T-helper 1 cell treated with Interleukin-12 subunit alpha and Interleukin-12 subunit beta and Interleukin-4 antibody, amounts not matched to agents 30 μg/mL and 1 μg/mL, for 36 hours (primary cell): ENCODE results near the gene OXNAD1.
A peak's percentile ranks its signal among the peaks of the same experiment; 100 is the strongest.

Source experiments
- H3K27ac Mint-ChIP-seq: one replicate; pipeline ENCODE4 v1.8.0; 2021; ENCODE audit warnings: mild to moderate bottlenecking, mixed read lengths
- H3K27me3 Mint-ChIP-seq: one replicate; pipeline ENCODE4 v1.8.0; 2021; ENCODE audit warnings: low read depth, mixed read lengths
- H3K36me3 Mint-ChIP-seq: one replicate; pipeline ENCODE4 v1.8.0; 2021; ENCODE audit warnings: low read depth, mixed read lengths
- H3K4me1 Mint-ChIP-seq: one replicate; pipeline ENCODE4 v1.8.0; 2021; ENCODE audit warnings: low read depth, mixed read lengths
- H3K4me3 Mint-ChIP-seq: one replicate; pipeline ENCODE4 v1.8.0; 2021; ENCODE audit warnings: mild to moderate bottlenecking, moderate library complexity, mixed read lengths
- H3K9me3 Mint-ChIP-seq: one replicate; pipeline ENCODE4 v1.8.0; 2021; ENCODE audit warnings: mixed read lengths

The OXNAD1 gene

DNA sequence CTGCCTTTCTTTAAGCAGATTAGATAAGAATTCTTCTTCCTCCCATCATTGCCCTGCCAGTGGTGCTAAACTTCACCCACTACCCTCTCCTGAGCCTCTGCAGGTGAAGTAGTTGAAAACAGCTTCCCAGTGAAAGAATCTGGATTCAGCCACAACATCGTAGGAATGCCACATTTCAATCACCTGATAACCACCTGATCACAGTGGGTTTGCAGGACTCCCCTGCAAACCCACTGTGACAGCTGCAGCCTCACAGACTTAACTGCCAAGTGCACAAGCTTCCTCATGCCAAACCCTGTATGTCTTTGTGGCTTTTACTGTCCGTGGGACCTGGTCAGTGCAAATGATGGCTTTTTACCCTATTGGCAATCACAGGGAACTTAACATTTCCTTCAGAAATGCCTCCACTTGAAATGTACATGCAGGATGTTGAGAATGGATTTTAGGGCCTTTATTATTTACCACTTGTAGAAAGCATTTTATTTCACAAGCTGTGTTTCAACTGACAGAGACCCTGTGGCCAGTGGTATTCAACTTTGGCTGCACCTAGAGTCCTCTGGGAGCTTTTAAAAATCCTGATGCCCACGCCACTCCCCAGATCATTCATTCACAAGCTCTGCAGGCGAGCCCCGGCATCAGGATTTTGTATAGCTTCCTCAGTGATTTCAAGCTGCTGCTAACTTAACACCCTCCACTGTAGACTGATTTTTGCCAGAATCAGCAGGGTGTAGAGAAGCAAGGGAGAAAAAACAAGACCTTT is 49.1 kb downstream of the OXNAD1 start:
- Mint-ChIP-seq H3K27me3 (no peaks in the 10 kb centered on the region), H3K4me3 (no peak overlapping the region), H3K27ac (no peak overlapping the region), H3K36me3 (peaks cover 61% of the 10 kb centered on the region), H3K9me3 (no peaks in the 10 kb centered on the region), H3K4me1 (peaks cover 80% of the 10 kb centered on the region)

DNA sequence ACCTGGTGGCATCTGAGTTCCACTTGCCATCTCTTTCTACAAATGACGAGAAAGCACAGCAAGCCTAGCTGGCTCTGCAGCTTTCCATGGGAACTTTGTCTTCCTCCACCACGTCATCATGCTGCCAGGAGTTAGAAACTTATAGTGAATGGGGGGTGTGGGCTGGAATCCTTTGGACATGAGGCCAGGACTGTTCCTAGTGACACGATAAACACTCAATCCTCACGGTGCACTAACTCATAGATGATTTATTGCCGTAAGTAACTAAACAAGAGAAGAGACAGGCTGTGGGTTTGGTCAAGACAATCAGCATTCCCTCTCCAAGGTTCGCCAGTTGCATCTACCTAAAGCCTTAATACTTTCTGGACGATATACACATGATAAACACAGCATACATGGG is 50.6 kb downstream of the OXNAD1 start:
- Mint-ChIP-seq H3K27ac (peak overlapping the region; percentile 61), H3K4me3 (no peak overlapping the region), H3K9me3 (no peaks in the 10 kb centered on the region), H3K36me3 (peaks cover 67% of the 10 kb centered on the region), H3K27me3 (no peaks in the 10 kb centered on the region), H3K4me1 (peaks cover 82% of the 10 kb centered on the region)

DNA sequence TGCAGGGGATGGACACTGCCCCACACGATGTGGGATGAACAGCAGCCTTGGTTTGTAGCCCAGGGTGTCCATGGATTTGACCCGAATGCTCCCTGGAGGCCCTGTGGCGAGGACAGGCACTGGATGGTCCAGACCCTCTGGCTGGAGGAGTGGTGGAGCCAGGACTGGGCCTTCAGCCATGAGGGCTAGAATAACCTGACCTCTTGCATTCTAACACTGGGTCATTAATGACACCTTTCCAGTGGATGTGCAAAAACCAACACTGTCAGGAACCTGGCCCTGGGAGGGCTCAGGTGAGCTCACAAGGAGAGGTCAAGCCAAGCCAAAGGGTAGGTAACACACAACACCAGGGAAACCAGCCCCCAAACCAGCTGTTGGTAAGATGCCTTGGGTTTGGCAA is 51.4 kb downstream of the OXNAD1 start:
- Mint-ChIP-seq H3K36me3 (peaks cover 73% of the 10 kb centered on the region), H3K27me3 (no peaks in the 10 kb centered on the region), H3K27ac (peak overlapping the region; percentile 61), H3K4me3 (no peak overlapping the region), H3K9me3 (no peaks in the 10 kb centered on the region), H3K4me1 (peaks cover 86% of the 10 kb centered on the region)

DNA sequence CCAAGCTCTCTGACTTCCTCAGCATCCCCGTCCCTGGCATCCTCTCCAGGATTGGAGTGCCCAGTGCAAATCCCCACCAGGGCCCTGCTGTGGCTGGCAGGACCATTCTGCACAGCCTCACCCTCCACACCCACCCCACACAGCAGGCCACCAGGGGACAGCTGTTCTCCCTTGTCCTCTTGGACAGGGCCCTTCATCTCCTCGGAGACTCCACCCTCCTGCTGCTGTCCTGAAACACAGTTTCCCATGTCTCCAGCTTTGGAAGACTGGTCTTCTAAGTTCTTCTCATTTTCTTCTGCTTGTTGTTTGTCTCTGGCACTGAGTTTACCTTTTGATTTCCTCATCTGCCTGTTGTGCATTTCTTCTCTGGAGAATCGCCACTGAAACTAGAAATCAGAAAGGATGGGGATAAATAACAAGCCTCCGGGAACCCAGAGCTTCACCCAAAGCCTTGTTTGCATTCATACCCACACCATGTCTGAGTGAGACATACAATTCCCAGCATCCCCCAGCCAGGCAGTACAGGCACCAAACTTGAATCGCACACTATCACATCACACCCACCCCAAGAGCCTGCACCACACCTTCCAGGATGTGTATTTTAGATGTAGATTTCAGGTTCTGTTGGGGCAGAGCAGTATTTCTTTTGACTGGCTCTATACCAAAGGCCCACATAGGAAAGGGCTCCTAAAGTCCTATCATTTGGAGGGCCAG is 52.0 kb downstream of the OXNAD1 start:
- H3K27me3 Mint-ChIP-seq: no peaks in the 10 kb centered on the region
- H3K36me3 Mint-ChIP-seq: peaks cover 69% of the 10 kb centered on the region
- peak overlapping the region; percentile 35 for H3K4me3 Mint-ChIP-seq
- no peaks in the 10 kb centered on the region for H3K9me3 Mint-ChIP-seq
- H3K27ac Mint-ChIP-seq: peak overlapping the region; percentile 57
- peaks cover 80% of the 10 kb centered on the region for H3K4me1 Mint-ChIP-seq

DNA sequence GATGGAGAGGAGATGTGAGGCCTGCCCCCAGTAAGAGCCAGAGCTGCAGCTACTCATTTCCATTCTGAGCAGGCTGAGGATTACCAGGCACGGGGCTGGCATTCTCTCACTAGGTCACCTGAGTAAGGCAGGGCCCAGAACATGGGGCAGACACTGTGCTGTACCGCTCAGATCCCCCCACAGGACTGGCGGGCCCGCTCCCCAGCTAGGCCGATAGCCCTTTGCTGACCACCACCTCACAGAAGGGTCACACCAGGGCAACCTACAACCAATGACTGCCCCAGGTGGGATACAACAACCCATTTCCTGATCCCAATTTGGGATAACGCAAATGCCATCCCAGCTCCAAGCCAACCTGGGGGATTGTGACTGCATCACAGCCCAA is 52.5 kb downstream of the OXNAD1 start:
- H3K9me3 Mint-ChIP-seq: no peaks in the 10 kb centered on the region
- H3K27ac Mint-ChIP-seq: peak overlapping the region; percentile 57
- no peaks in the 10 kb centered on the region for H3K27me3 Mint-ChIP-seq
- H3K4me1 Mint-ChIP-seq: peaks cover 75% of the 10 kb centered on the region
- peaks cover 69% of the 10 kb centered on the region for H3K36me3 Mint-ChIP-seq
- H3K4me3 Mint-ChIP-seq: no peak overlapping the region

DNA sequence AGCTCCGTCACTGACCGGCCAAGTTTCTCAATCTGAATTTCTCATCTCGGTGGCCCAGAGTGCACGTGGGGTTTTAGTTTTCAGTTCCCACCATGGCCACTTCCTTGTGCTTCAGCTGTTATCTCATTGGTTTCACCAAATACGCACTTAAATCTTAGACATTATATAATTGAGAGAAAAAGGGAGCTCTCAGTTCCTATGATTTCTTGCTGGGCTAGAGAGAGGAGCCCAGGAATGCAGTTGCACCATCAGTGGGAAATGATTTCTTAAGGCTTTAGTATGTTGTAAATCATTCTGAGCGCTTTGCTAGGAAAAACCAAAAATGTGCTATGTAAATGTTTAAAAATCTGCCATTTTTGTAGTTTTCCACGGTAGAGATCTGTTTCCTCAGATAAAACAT is 53.2 kb downstream of the OXNAD1 start:
- Mint-ChIP-seq H3K27me3 (no peaks in the 10 kb centered on the region), H3K36me3 (peaks cover 66% of the 10 kb centered on the region), H3K4me3 (no peak overlapping the region), H3K27ac (peak overlapping the region; percentile 49), H3K9me3 (no peaks in the 10 kb centered on the region), H3K4me1 (peaks cover 72% of the 10 kb centered on the region)

DNA sequence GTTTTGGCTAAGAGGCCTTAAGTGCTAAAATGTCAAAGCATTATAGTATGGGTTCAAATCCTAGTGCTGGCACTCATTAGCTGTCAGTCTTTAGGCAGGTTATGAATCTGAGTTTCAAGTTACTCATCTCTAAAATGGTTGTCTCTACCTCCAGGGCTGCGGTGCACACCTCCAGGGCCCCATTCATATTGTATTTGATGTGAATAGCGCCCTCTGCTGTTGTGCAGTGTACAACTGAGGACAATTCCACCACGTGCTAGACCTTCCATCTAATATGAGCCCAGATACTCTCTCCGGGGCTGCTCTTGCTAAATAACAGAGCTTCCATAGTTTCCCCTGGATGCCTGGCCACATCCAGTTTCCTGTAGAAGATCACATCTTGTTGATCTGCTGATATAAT is 54.3 kb downstream of the OXNAD1 start:
- no peaks in the 10 kb centered on the region for H3K27me3 Mint-ChIP-seq
- peaks cover 64% of the 10 kb centered on the region for H3K36me3 Mint-ChIP-seq
- H3K9me3 Mint-ChIP-seq: no peaks in the 10 kb centered on the region
- no peak overlapping the region for H3K4me3 Mint-ChIP-seq
- peaks cover 62% of the 10 kb centered on the region for H3K4me1 Mint-ChIP-seq
- H3K27ac Mint-ChIP-seq: peak overlapping the region; percentile 86

DNA sequence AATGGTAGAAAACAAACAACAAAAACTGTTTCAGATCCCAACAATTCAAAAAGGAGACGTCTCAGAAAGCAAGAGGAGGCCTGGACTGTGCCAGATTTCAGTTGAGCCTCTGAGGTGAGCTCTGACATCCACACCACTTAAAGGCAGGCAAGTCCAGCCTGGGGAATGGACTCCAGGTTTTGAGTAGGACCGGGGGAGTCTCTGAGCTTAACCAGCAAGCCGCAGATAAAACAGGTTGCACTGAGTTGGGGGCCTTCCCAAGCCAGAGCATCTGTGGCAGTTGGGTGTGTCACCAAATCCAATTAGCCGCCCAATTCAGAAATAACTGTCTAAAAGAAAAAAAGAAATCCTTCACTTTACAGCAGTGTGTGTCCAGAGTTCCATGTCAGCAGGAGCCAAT is 54.7 kb downstream of the OXNAD1 start:
- Mint-ChIP-seq H3K4me3 (no peak overlapping the region), H3K27ac (peak overlapping the region; percentile 86), H3K4me1 (peaks cover 62% of the 10 kb centered on the region), H3K9me3 (no peaks in the 10 kb centered on the region), H3K36me3 (peaks cover 66% of the 10 kb centered on the region), H3K27me3 (no peaks in the 10 kb centered on the region)

DNA sequence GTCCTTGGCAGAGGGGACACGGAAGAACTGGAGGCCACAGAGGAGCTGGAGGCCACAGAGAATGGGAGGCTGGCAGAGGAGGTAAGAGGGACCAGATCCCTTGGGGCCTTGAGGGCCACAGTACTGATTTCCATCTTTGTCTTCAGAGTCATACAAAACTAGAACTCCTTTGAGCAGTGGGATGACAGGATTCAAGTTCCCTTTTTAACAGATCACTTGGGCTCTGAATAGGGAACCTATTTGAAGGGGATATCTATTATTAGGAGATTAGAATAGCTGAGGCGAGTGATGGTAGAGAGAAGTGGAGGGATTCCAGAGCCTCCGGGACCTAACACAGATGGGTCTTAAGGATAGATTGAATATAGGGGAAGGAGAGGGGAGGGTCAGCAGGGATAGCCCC is 55.7 kb downstream of the OXNAD1 start:
- H3K4me3 Mint-ChIP-seq: no peak overlapping the region
- H3K36me3 Mint-ChIP-seq: peaks cover 68% of the 10 kb centered on the region
- H3K9me3 Mint-ChIP-seq: no peaks in the 10 kb centered on the region
- H3K4me1 Mint-ChIP-seq: peaks cover 60% of the 10 kb centered on the region
- peak overlapping the region; percentile 68 for H3K27ac Mint-ChIP-seq
- H3K27me3 Mint-ChIP-seq: no peaks in the 10 kb centered on the region

DNA sequence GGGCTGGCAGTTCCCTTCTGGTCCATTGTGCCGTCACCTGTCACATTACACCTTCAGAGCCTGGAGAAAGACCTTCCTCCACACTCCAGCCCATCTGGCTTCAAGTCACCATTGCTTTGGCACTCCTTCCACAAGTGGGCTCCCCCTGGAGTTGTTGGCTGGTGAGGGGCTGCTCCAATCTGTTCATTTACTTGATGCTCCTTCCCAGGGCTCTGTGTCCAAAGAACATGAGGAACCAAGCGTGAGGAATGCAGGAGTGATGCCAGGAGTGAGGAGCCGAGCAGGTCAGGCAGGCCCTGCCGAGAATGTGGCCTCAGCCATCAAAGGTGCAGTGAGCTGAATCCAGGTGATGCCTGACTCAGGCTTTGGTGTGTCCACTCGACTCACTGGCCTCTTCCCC is 57.2 kb downstream of the OXNAD1 start:
- H3K27me3 Mint-ChIP-seq: no peaks in the 10 kb centered on the region

DNA sequence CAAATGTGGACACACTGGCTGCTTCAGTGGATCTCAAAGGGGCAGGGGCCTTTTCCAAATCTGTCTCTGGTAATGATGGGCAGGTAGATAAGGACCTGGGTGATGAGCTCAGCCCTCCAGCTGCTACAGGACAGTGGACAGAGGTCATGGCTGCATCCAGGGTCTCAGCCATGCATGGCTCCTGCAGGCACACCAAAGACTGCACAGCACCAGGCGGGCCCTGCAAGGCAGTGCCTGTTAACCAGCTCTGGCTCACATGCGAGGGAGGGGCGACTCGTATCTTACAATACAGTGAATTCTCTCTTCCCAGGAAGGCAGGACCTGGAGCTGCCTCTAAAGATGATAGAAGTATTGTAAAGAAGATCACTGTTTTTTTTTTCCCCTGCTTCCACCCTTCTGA is 58.7 kb downstream of the OXNAD1 start:
- Mint-ChIP-seq H3K4me1 (peaks cover 32% of the 10 kb centered on the region), H3K36me3 (peaks cover 66% of the 10 kb centered on the region), H3K27me3 (no peaks in the 10 kb centered on the region), H3K4me3 (no peak overlapping the region), H3K9me3 (no peaks in the 10 kb centered on the region), H3K27ac (no peak overlapping the region)

More for the DNA sequence above, 57.2 kb downstream of the OXNAD1 start:
- H3K36me3 Mint-ChIP-seq: peaks cover 69% of the 10 kb centered on the region
- H3K9me3 Mint-ChIP-seq: no peaks in the 10 kb centered on the region
- H3K4me3 Mint-ChIP-seq: no peak overlapping the region
- H3K27ac Mint-ChIP-seq: no peak overlapping the region
- H3K4me1 Mint-ChIP-seq: peaks cover 47% of the 10 kb centered on the region

DNA sequence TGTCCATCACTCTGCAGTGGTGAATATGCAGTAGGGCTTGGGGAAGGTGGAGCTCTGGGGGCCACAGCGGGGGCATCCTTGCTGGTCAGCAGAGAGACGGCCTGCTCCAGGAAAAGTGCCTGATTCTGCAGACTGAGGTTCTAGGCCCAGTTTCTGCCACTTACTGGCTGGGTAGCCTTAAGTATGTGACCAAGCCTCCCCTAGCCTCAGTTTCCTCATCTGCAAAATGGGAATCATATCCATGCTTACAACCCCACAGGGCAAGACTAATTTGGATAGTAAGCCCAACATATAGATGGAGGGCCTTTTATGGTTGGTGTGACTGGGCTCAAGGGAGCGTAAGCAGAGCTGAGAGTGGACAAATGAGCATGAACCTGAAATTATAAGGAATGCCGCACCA is 60.8 kb downstream of the OXNAD1 start:
- peaks cover 17% of the 10 kb centered on the region for H3K4me1 Mint-ChIP-seq
- H3K27ac Mint-ChIP-seq: no peak overlapping the region
- H3K36me3 Mint-ChIP-seq: peaks cover 62% of the 10 kb centered on the region
- no peak overlapping the region for H3K4me3 Mint-ChIP-seq
- H3K9me3 Mint-ChIP-seq: no peaks in the 10 kb centered on the region
- H3K27me3 Mint-ChIP-seq: no peaks in the 10 kb centered on the region

DNA sequence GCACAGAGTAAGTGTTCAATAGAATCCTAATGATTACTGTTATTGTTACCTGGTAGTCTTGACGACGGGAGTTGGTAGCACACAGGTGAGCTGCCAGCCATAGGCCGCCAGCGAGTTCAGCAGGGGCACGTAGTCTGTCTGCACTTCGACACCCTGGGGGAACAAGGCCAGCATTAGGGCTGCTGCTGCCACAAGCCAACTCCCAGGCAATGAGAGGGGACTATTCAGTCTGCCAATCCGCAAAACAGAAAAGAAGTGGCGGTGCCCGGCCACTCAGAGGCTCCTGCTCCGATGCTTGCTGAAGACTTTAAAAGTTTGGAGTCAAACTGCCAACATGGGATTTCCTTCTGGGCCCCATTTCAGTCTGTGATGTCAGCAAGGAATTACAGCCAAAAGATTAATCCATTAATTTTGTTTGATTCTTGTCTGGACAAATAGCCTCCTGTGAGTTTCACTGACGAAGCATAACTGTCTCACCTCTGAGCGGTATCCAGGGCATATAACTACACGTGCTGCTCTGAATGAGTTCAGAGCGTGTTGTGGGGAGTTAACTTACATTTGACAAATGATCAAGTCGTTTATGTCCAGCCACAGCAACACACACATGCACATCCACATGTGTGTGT is 61.8 kb downstream of the OXNAD1 start:
- Mint-ChIP-seq H3K9me3 (peaks cover 6% of the 10 kb centered on the region), H3K36me3 (peaks cover 65% of the 10 kb centered on the region), H3K27ac (peak overlapping the region; percentile 11), H3K4me3 (no peak overlapping the region), H3K4me1 (peaks cover 14% of the 10 kb centered on the region), H3K27me3 (no peaks in the 10 kb centered on the region)

DNA sequence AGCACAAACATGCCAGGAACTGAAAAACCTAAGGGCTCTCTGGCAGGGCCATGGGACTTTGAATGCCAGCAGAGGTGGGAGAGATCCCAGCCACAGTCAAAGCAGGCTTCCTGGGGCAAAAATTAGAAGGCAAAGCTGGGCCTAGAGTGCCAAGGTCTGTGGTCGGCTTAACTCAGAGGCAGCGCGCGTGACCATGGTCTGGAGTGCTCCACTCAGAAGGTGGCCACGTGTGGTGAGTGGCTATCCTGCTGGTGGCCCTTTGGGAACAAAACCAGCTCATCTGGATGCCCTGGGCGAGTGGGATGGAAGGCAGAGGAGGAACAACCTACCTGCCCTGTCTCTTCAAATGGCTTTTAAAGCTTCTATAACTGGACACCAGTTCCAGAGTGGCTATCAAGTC is 63.1 kb downstream of the OXNAD1 start:
- no peak overlapping the region for H3K27ac Mint-ChIP-seq
- H3K9me3 Mint-ChIP-seq: peaks cover 16% of the 10 kb centered on the region
- peaks cover 71% of the 10 kb centered on the region for H3K36me3 Mint-ChIP-seq
- H3K4me1 Mint-ChIP-seq: peaks cover 22% of the 10 kb centered on the region
- no peak overlapping the region for H3K4me3 Mint-ChIP-seq
- no peaks in the 10 kb centered on the region for H3K27me3 Mint-ChIP-seq
